ENCODE measurements around the gene SPATC1L.

Gene SPATC1L

DNA sequence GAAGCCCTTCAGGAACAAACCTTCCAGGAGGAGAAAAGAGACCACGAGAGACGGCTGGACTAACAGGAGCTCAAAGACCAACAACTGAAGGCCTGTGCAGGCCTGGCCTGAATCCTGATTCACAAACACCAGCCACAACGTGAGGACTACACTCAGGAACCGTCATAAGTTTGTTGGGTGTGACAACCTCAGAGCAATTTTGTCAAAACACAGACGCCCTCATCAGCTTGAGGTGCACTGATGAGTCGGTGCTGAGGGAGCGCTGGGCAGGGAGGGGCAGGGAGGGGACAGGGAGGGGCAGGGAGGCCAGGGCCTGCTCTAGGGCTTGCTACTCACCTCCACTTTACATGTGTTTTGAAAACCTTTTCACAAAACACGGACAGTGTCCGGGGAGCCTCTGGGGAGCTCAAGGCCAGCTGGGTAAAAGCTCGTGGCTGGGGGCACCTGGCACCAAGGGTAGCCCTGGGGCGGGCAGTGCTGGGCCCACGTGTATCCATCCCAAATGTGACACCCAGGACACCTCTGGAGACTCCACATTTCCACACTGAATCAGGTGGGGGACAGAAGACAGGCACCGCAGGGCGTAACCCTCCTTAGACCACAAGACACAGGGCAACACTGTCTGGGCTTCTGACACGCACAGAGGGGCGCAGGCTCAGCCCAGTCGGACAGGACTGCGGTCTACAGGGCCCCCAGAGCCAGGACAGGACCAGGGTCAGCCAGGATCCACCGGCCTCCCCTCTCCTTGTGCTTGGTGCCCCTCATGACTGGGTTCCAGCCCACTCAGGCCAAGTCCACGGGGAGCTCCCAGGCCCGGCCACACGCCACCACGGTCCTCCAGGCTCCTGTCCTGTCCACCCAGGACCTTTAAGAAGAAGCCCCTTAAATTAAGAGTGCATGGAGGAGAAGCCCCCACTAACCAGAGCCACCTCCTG lies 27.8 kb upstream of the SPATC1L start:
- Histone ChIP-seq H3K4me3 (ENCODE audit: low read depth, low read length) (no peak overlapping the region), H3K4me2 (ENCODE audit: low read length) (no peak overlapping the region), H3K9me3 (ENCODE audit: control insufficient read depth, low read length) (no peaks in the 10 kb centered on the region), H3K36me3 (ENCODE audit: control insufficient read depth, insufficient read depth, low read length) (no peaks in the 10 kb centered on the region), H3K79me2 (no peaks in the 10 kb centered on the region), H3K9ac (no peak overlapping the region), H3K27me3 (ENCODE audit: control insufficient read depth, insufficient read depth, low read length) (no peaks in the 10 kb centered on the region), H3K27ac (no peak overlapping the region), H3K4me1 (no peaks in the 10 kb centered on the region), H2AFZ (no peak overlapping the region)
- TF ChIP-seq CTCF (IDR thresholded peaks at IDR 0.05), result no peak

DNA sequence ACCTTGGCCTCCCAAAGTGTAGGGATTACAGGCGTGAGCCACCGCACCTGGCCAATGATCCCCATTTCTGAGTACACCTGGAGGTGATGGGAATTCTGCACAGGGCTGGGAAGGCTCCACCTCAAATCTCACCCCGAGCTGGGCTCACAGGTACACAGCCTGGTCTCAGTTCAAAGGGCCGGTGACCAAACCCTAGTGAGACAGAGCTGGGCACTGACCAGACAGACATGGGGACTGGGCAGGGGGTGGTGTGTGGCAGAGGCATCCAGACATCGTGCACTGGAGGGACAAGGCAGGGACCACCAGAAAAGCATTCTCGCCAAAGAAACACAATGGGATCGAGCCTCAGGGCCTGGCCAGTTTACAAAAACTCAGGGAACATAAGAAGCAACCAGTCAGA lies 27.1 kb upstream of the SPATC1L start:
- H3K9me3 ChIP-seq (ENCODE audit: control insufficient read depth, low read length), result no peaks in the 10 kb centered on the region
- H3K9ac ChIP-seq, result no peak overlapping the region
- no peak overlapping the region for H3K4me3 ChIP-seq (ENCODE audit: low read depth, low read length)
- H2AFZ ChIP-seq, result no peak overlapping the region
- H3K27me3 ChIP-seq (ENCODE audit: control insufficient read depth, insufficient read depth, low read length), result no peaks in the 10 kb centered on the region
- H3K27ac ChIP-seq, result no peak overlapping the region
- H3K79me2 ChIP-seq, result no peaks in the 10 kb centered on the region
- TF ChIP-seq CTCF (IDR thresholded peaks at IDR 0.05), result no peak
- no peaks in the 10 kb centered on the region for H3K36me3 ChIP-seq (ENCODE audit: control insufficient read depth, insufficient read depth, low read length)
- H3K4me1 ChIP-seq, result no peaks in the 10 kb centered on the region
- H3K4me2 ChIP-seq (ENCODE audit: low read length), result no peak overlapping the region

DNA sequence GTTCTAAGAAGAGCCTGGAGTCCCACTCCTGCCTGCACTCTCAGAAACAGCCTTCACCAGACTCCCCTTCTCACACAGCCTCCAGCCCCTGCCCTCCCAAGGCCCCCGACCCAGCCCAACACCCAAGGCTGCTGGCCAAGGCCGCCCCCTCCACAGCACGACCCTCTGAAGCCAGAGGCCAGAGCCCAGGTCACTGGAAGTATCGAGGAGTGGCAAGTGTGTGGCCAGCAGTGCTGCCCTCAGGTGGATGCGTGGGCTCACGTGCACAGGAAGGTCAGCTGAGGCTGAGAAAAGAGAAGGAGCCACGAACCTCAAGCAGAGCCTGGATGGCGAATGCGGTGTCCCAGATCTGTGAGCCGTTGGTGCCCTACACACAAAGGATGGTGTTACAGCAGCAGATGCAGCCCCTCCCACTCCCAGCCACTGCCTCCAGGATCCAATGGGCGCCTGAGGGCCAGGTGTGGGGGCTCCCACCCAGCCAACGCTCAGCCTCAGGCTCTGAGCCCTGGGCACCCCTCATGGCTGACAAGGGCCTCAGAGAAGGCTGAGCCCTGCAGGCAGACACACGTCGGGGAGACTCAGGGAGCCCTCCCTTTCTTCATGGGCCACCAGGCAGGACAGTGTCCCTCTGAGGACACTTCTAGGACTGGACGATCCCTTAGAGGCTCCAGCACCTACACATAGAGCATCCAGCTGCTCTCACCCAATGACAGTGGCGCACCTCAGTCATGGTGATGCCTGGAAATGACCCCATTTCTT lies 26.3 kb upstream of the SPATC1L start:
- no peak overlapping the region for H2AFZ ChIP-seq
- H3K36me3 ChIP-seq (ENCODE audit: control insufficient read depth, insufficient read depth, low read length), result no peaks in the 10 kb centered on the region
- H3K27me3 ChIP-seq (ENCODE audit: control insufficient read depth, insufficient read depth, low read length), result no peaks in the 10 kb centered on the region
- no peaks in the 10 kb centered on the region for H3K9me3 ChIP-seq (ENCODE audit: control insufficient read depth, low read length)
- no peak overlapping the region for H3K4me3 ChIP-seq (ENCODE audit: low read depth, low read length)
- TF ChIP-seq CTCF (IDR thresholded peaks at IDR 0.05), result no peak
- H3K27ac ChIP-seq, result no peak overlapping the region
- H3K9ac ChIP-seq, result no peak overlapping the region
- no peaks in the 10 kb centered on the region for H3K79me2 ChIP-seq
- no peak overlapping the region for H3K4me2 ChIP-seq (ENCODE audit: low read length)
- H3K4me1 ChIP-seq, result no peaks in the 10 kb centered on the region

GRCh38 chr21:46208761-46209721 lies 24.8 kb upstream of the SPATC1L start:
- TF ChIP-seq CTCF (IDR thresholded peaks at IDR 0.05), result no peak
- Histone ChIP-seq H3K4me3 (ENCODE audit: low read depth, low read length) (no peak overlapping the region), H3K79me2 (no peaks in the 10 kb centered on the region), H2AFZ (no peak overlapping the region), H3K27me3 (ENCODE audit: control insufficient read depth, insufficient read depth, low read length) (no peaks in the 10 kb centered on the region), H3K27ac (no peak overlapping the region), H3K4me2 (ENCODE audit: low read length) (no peak overlapping the region), H3K4me1 (no peaks in the 10 kb centered on the region), H3K9me3 (ENCODE audit: control insufficient read depth, low read length) (no peaks in the 10 kb centered on the region), H3K36me3 (ENCODE audit: control insufficient read depth, insufficient read depth, low read length) (no peaks in the 10 kb centered on the region), H3K9ac (no peak overlapping the region)
